NCI-H510A (cell line): ENCODE results near the gene OR2F2.

Experiments used
- DNase-seq: peaks from one replicate; lab custom pipeline; 2025; lab: John Stamatoyannopoulos, UW

The OR2F2 gene

DNA sequence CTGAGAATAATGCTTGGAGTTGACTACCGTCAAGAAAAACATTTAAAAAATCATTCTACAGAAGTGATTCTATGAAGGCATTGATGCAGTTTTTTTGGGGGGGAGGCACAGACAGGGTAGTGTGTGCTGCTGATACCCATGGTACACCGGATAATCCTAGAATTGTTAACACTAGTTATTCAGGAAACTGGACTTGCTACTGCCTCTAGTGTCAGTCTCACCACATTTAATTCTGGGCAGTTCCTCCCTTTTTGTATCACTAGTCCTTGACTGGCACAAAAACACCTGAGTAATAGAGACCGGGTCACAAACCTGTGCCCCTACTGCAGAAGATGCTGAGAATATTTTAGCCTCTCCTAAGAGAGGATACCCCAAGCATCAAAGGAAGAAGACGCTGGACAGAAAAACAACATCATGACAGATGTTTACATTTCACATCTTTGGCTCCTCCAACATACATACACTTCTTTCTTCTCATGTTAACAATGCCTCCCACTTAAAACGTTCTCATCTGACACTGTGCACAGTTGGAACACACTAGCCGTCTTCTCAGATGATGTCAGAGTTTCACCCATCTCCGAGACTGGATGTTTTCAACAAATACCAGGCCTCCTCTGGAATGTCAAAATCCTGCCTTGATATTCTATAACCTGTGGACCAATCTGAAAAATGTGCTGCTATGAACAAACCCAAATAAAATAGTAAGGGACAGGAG, 19.9 kb upstream of the OR2F2 start:
- DNase-seq, result no peak

DNA sequence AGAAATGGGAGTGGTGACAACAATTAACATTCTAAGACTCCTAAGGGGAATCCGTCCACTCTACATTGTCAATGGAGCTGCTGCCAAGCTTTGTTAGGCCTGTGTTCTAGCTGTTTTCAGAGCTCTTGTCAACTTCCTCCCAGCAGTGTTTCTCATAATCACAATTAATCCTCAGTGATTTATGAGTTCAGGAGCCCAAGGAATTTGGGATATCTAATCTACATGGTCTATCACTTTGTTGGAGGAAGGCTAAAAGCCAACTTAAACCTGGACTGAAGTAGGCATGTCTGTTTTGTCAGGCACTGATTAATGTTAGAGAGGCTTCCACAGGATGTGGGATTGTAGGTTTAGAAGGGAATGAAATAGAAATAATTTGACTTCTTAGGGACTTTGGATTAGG, 10.2 kb upstream of the OR2F2 start:
- no peak for DNase-seq

DNA sequence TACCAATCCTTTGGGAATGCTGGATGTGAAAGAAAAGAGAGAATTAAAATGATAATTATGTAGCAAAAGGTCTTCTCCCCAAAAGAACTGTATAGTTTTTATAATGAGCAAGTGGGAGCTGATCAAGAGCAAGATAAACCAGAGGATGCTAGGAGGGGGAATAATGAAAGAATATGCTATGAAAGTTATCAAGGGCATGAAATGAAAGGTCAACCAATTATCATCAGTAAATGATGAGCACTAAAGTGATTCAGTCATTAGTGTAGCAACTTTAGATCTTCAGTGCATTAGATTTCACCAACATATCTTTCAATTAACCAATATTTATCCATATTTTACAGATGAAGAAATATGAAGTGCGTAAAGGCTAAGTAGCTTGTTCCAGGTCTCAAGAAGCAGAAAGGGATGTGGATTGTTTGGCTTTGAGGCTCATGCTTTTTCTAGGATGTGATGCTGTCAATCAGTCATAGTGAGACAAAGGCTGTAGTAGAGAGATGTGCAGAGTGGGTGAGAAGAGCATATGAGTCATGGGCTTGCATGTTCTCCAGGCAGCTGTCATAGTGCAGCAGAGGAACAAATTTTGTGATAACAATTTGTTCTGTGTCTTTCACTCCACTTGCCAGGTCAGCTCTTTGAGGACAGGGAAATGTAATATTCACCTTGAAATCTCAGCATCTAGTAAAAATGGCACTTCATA, 5.7 kb upstream of the OR2F2 start:
- no peak for DNase-seq

DNA sequence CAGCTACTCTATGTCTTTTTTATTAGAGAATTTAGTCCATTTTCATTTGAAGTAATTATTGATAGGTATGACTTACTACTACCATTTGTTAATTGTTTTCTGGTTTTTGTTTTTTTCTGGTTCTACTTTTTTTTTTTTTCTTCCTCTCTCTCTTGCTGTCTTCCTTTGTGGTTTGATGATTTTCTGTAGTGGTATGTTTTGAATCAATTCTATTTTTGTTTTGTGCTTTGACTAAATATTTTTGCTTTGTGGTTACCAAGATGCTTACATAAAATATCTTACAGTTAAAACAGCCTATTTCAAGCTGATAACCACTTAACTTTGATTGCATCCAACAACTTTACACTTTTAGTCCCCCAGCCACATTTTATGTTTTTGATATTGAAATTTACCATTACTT, 3.3 kb upstream of the OR2F2 start:
- no peak for DNase-seq

DNA sequence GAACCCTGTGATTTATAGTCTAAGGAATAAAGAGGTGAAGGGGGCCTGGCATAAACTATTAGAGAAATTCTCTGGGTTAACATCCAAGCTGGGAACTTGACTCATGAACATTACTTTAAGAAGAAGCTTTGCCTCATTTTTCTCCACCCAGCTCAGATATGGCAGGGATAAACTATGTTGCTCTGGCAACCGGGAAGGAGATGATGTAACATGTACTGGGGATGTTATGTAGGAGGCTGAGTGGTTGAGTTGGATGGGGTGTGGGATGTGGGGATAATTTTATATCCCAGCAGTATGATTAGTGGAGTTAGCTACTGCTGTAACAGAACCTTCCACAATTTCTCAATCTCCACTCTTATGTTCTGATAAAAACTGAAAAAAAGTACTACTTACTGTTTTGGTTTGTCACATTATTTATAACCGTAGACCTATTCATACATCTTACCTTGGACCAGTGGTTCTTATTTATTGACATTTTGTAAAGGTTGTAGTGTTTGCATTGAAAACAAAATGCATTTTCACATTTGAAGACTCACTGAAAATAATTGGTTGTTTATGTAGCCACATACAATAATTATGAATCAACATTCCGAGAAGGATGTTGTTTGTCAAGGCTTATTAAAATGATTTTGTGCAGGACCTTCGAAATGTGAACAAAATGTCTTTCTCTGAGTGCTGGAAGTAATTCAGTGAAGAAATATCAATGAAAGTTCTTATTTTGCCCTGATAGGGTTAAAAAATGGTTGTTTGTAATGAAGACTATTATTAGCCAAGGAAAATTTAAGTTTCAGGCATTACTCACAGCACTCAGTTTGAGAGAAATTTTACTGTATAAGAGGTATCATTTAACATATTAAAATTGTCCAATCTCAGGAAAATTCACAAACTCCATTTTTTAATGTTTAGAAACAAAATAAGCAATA, 1.3 kb downstream of the OR2F2 start:
- no peak for DNase-seq

DNA sequence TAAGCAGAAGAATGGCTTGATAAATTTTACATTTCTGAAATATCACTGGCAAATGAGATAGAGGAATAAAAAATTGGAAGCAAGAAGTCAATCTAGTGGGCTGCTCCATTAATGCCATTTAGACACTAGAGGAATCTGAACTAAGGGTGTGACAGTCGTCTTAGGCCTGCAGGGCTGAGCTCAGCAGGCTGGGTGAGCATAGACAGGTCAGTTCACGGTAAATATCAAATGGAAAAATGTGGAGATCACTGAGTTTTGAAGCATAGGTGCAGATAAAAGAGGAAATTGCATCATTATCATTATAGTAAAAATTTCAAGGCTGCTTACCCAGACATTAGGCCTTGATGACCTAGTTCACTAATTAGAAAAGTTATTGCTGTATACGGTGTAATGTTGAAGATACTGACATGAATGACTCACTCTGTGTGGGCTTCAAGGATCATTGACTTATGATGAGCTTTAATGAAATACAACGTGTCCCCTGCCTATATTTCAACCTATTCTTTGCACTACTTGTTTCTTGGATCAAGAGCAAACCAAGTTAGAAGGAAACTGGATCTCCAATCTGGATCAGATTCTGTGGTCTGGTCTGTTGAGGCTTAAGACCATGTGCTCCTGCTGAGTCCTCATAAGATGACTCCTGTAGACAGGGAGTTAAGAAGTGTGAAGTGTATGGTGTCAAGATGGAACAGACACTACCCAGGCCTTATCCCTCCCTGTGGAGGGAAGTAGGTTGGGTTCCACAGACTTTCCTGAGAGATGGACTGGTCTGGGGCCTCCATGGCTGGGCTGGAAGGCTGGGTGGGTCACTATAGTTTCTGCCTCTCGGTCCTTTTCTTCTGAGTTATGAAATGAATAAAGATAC, 3.6 kb downstream of the OR2F2 start:
- DNase-seq, result no peak

DNA sequence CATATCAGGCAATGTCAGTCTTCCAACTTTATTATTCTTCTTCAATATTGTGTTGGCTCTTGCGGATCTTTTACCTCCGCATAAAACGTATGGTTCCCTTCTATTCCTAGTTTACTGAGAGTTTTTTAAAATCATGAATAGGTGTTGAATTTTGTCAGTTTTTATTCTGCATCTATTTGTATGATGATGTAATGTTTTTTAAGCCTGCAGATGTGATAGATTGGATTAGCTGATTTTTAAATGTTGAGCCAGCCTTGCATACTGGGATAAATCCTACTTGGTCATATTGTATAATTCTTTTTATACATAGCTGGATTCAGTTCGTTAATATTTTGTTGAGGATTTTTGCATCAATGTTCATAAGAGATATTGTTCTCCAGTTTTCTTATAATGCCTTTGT, 10.4 kb downstream of the OR2F2 start:
- no peak for DNase-seq

DNA sequence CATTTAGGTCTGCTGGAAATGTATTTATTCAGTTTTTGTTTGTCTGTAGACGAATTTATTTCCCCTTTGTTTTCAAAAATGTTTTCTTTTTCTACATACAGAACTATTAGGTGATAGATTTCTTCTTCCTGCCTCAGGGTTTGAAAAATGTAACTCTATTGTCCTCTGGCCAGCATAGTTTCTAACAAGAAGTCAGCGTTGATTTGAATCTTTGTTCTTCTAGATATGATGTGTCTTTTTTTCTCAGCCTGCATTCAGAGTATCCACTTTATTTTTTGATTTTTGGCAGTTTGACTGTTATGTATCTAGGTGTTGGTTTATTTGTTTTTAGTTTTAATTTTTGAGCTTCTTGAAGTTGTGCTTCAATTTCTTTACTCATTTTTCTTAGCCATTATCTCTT, 12.1 kb downstream of the OR2F2 start:
- DNase-seq, result no peak

DNA sequence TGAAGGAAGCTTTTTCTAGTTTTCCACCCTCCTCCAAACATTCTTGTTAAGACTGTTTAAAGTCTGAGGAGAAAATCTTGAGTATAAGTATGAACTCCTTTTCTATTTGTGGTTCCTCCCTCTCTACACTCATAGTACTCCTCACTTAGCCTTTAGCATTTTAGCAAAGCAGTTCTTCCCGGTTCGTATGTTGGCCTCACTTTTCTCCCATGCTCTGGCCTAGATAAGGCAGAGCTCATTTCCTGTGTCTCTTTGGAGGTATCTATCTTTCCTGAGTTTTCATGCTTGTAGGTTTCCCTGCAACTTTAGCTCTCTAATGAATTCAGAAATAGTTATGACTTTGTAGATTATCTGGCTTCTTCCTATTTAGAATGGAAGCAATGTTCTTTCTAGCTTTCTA, 13.7 kb downstream of the OR2F2 start:
- no peak for DNase-seq

DNA sequence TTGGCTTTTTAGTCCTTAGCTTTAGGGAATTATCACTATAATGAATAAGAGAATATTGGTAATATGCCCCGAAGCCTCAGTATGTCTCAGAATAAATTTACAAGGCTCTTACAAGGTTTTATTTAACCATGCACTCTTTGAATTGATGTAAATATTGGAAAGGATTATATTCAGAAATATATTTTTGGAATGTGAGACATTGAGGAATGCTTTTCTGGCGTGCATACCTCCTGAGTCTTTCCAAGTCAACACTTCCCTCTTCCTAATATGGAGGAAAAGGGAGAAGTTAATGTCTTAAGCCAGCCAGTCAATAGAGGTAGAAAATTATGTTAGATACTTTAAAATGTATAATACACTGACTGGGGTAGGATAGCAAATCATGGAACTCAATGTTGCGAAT, 18.4 kb downstream of the OR2F2 start:
- no peak for DNase-seq

DNA sequence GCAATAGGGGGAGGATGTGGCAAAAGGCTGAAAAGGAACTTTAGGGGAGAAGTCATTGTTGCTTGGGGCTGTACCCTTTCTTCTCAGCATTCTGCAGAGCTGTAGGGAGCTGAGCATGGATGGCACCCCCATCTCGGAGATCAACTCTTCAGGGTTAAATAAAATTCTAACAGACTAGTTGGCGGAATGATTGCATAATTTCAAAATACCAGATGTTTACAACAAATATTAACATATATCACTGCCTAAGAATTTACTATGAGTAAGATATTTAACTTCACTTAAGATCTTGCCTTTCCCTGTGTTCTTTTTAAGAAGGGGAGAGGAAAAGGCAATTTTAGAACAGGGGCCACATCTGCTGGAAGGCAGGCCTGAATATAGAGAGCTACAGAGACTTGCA, 19.1 kb downstream of the OR2F2 start:
- DNase-seq, result no peak

DNA sequence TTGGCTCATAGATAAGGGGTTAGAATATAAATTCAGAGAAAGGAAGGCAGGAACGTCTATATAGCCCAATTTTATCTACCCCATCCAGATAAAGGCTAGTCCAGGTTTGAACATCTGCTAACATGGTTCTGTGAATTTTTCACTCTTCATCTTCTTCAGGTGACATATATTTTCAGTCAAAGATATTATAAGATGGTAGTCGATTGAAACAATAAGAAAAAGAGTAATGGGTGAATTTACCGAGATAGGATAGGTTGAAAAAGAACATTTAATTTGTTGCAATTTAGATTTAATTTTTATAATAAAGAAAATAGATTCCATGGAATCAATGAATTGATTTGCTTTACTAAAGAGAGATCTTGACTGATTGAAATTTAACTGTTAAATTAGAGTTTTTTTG, 19.5 kb downstream of the OR2F2 start, which contains the start of gene OR2F1:
OR2F1 (plus strand) TSS at position 301 of the 400 bp plus-strand sequence. CDS start 5,127 bp downstream, outside the sequence.
- no peak for DNase-seq

DNA sequence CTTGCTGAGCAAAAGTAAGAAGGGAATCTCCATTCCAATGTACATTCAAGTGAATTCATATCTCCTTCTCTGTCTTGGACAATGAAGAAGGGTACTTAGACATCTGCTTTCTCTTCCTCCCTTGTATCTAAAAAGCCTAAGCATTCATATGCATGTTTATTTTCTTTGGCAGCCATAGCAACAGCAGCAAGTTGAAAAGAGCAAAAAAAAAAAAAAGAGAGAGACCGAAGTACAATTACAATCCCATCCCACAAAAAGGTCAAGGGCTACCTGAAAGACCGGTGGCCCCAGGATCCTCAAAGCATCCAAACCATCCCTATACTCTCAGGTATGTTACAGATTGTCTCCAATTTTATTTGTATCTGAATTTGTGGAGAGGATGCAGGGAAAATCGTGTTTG, 23.7 kb downstream of the OR2F2 start:
- DNase-seq, result no peak

DNA sequence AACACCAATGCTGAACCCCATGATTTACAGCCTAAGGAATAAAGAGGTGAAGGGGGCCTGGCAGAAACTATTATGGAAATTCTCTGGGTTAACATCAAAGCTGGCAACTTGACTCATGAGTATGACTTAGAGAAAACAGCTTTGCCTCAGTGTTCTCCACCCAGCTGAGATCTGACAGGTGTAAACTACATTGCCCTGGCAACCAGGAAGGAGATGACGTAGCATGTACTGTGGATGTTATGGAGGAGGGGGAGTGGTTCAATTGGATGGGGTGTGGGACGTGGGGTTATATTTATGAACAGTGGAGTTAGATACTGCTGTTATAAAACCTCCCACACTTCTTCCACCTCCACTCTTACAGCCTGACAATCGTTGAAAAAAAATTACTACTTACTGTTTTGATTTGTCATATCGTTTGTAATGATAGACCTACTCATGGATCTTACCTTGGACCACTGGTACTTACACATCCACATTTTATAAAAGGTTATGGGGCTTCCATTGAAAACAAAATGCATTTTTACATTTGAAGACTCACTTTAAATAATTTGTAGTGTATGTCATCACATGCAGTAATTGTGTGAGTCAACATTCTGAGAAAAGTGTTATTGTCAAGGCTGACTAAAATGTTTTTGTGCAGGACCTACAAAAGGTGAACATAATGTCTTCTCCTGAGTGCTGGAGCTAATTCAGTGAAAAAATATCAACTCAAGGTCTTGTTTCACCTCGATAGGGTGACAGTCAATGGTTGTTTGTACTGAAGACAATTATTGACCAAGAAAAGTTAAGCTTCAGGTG, 26.0 kb downstream of the OR2F2 start:
- DNase-seq, result no peak

DNA sequence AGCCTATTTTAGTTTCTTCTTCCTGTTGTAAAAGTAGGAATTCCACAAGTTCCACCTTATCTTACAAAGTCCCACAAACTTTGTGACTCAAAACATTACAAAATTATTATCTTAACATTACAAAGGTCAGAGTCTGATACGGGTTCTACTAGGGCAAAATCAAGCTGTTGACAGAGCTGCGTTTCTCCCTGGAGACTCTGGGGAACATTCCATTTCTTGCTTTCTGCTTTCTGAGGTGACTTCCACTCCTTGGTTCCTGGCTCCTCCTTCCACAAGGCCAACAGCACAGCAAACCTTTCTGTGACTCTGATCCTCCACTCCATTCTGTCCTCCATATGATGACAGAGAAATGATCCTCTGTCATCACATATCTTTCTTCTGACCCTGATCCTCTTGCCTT, 30.2 kb downstream of the OR2F2 start:
- DNase-seq, result no peak

DNA sequence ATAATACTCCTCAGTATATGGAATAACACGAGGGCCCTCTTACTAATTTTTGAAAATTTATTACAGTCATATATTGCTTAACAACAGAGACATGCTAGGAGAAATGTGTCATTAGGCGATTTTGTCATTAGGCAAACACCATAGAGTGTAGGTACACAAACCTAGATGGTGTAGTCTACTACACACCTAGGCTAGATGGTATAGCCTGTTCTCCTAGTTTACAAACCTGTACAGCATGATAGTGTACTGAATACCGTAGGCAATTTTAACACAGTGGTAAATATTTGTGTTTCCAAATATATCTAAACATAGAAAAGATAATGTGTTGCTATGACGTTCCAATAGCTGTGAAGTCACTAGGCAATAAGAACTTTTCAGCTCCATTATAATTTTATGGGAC, 32.4 kb downstream of the OR2F2 start:
- no peak for DNase-seq

DNA sequence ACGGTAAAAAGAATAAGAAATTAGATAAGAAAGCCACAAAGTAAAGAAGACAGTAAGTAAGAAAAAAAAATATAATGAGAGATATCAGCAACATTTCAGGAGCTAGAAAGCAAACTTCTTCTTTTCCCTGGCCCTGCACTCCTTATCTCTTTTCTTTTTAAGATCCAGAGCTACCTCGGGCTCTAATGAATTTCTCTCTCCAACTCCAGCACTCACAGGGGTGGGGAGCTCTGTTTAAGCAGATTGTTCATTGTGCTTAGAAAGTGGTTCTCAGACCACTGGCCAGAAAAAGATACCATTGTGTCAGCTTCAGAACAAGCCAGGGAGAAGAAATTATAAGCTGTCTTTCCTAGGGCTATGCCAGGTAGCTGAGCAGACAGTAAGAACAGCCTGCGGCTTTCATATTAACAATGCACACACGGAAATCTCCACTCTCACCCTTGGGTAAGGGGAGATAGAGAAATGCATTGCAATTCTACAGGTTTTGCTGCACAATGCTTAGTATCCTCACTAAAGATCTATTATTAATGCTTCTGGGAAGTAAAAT, 38.9 kb downstream of the OR2F2 start:
- DNase-seq, result no peak

DNA sequence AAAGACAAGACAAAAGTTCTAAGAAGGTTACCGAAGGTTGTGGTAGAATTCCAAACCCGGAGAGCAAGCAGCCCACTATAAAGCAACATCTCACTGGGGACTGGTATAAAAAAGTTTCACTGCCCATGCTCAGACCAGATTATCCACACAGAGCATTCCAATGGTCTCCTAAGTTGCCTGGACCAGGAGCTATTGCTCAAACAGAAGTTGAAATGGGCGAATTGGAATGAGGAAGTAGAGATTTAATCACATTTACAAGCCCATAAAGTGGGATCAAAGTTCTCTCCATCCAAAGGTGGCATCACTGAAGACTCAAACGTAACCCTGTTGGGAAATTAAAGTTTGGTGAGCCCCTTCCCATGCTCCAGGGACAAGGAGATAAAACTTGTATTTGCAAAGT, 39.4 kb downstream of the OR2F2 start:
- no peak for DNase-seq

DNA sequence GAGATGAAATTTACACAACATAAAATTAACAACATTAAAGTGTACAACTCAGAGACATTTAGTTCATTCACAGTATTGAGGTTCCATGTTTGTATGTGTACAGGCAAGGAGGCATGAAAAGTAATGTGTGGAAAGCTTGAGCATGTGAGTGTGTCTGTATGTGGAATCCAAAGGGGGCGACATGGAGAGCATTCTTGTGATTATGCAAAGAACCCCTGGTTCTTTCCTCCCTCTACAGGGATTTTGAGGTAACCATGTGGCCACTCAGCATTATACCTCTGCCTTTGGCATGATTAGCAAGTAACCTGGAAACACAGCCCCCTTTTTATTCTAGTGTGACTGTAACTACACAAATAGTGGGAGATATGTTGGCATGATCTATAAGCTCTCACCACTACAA, 40.6 kb downstream of the OR2F2 start:
- no peak for DNase-seq

DNA sequence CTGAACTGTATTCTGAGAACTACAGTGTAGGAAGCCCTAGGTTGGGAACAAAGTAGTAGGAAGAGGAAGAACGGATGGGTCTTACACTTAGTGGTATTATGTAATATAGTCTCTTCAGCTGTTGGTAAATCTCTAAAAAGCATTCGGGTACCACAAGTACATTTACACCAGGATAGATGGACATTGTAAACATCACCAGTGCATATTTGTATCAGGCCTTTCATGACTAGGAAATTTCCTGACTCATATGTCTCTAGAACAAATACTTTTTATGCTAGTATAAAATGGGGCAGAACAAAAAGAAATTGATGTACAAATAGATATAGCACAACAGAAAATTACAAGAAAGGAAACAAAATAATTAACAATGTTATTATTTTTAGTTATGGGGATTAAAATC, 43.6 kb downstream of the OR2F2 start:
- no peak for DNase-seq

DNA sequence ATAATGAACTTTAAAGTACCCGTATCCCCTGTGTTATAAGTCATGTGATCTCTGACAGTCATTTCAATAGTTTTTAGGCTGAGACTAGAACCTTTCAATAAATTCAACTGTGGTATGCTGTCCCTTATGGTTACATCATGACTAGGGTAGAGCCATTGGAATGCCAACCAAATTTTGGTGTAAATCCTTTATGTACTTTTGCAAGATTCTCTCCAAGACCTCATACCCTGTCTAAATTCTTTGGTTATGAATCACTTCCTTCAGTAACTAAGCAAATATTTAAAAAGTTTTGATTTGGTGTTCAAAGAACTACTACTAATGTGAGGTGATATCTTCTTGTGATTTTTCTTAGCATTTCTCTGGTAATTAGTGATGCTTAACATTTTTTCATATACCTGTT, 44.3 kb downstream of the OR2F2 start:
- DNase-seq, result no peak
